ENCODE results near the gene KCNK13.

The KCNK13 gene

GRCh38 chr14:90053044-90053443 lies 8.8 kb upstream of the KCNK13 start:
- no peaks in the 10 kb centered on the region for H3K4me1 ChIP-seq (ENCODE audit: control insufficient read depth, insufficient read depth, low read length)
- no peaks in the 10 kb centered on the region for H3K9me3 ChIP-seq (ENCODE audit: control insufficient read depth, insufficient read depth, low read depth, low read length)
- H3K36me3 ChIP-seq (ENCODE audit: control insufficient read depth in 2 of 2, insufficient read depth in 1 of 2, low read length in 2 of 2): no peaks in the 10 kb centered on the region
- TF ChIP-seq KLF1 (tag by site-specific recombination; IDR thresholded peaks at IDR 0.05) (no peak), ZNF366 (tag by site-specific recombination; conservative IDR thresholded peaks at IDR 0.05) (no peak), ZIC2 (tag by site-specific recombination; IDR thresholded peaks at IDR 0.05) (no peak), ZNF747 (tag by site-specific recombination; IDR thresholded peaks at IDR 0.05) (no peak), ZNF214 (tag by site-specific recombination; IDR thresholded peaks at IDR 0.05; ENCODE audit: borderline replicate concordance) (no peak), ZNF670 (tag by site-specific recombination; IDR thresholded peaks at IDR 0.05; ENCODE audit: low read depth) (no peak), ZNF302 (tag by site-specific recombination; IDR thresholded peaks at IDR 0.05; ENCODE audit: low read depth) (no peak), ZNF157 (tag by site-specific recombination; IDR thresholded peaks at IDR 0.05) (no peak), MEIS1 (CRISPR knock-in tag; IDR thresholded peaks at IDR 0.05; ENCODE audit: borderline replicate concordance) (no peak), ZNF544 (tag by site-specific recombination; IDR thresholded peaks at IDR 0.05) (no peak), GLIS1 (tag by site-specific recombination; IDR thresholded peaks at IDR 0.05) (no peak), WT1 (tag by site-specific recombination; IDR thresholded peaks at IDR 0.05) (no peak), ZNF391 (tag by site-specific recombination; IDR thresholded peaks at IDR 0.05; ENCODE audit: borderline replicate concordance, low read depth) (no peak), IKZF3 (tag by site-specific recombination; IDR thresholded peaks at IDR 0.05) (no peak), ZNF837 (tag by site-specific recombination; IDR thresholded peaks at IDR 0.05) (no peak), ZNF155 (tag by site-specific recombination; IDR thresholded peaks at IDR 0.05) (no peak)
- ChIA-PET CTCF (interaction anchor here (1.9 kb wide), 1 partner anchor 81 kb away, joined by 4 read pairs; no protein-coding TSS in a partner anchor), POLR2A (no interaction called here)
- H3K27ac ChIP-seq (ENCODE audit: extremely low read depth, low read depth, low read length): no peak overlapping the region
- no peak overlapping the region for H3K4me3 ChIP-seq (ENCODE audit: low read depth, low read length)

GRCh38 chr14:90054803-90055202 lies 7.0 kb upstream of the KCNK13 start:
- Histone ChIP-seq H3K27ac (ENCODE audit: extremely low read depth, low read depth, low read length) (no peak overlapping the region), H3K9me3 (ENCODE audit: control insufficient read depth, insufficient read depth, low read depth, low read length) (no peaks in the 10 kb centered on the region), H3K4me1 (ENCODE audit: control insufficient read depth, insufficient read depth, low read length) (no peaks in the 10 kb centered on the region), H3K36me3 (ENCODE audit: control insufficient read depth in 2 of 2, insufficient read depth in 1 of 2, low read length in 2 of 2) (no peaks in the 10 kb centered on the region), H3K4me3 (ENCODE audit: low read depth, low read length) (no peak overlapping the region)
- ChIA-PET CTCF (interaction anchor here (1.9 kb wide), 1 partner anchor 82 kb away, joined by 4 read pairs; no protein-coding TSS in a partner anchor), POLR2A (no interaction called here)
- TF ChIP-seq ZNF155 (tag by site-specific recombination; IDR thresholded peaks at IDR 0.05) (no peak), ZNF37A (tag by site-specific recombination; IDR thresholded peaks at IDR 0.05) (no peak), ZNF335 (tag by site-specific recombination; conservative IDR thresholded peaks at IDR 0.05) (no peak), ZNF211 (tag by site-specific recombination; IDR thresholded peaks at IDR 0.05; ENCODE audit: low read depth) (no peak), ZNF18 (tag by site-specific recombination; IDR thresholded peaks at IDR 0.05) (no peak), SALL2 (tag by site-specific recombination; IDR thresholded peaks at IDR 0.05; ENCODE audit: borderline replicate concordance) (no peak), ZBTB20 (tag by site-specific recombination; IDR thresholded peaks at IDR 0.05) (no peak), ZNF175 (tag by site-specific recombination; IDR thresholded peaks at IDR 0.05) (no peak), ZBTB1 (tag by site-specific recombination; IDR thresholded peaks at IDR 0.05) (no peak), MZF1 (tag by site-specific recombination; IDR thresholded peaks at IDR 0.05; ENCODE audit: borderline replicate concordance) (no peak), TRIM28 (IDR thresholded peaks at IDR 0.05; ENCODE audit: borderline replicate concordance, low read length) (no peak), OVOL3 (tag by site-specific recombination; IDR thresholded peaks at IDR 0.05) (no peak), ZNF596 (tag by site-specific recombination; IDR thresholded peaks at IDR 0.05) (no peak), HOXD13 (CRISPR knock-in tag; IDR thresholded peaks at IDR 0.05; ENCODE audit: borderline replicate concordance) (no peak), KLF8 (tag by site-specific recombination; IDR thresholded peaks at IDR 0.05) (no peak), ZNF354C (tag by site-specific recombination; IDR thresholded peaks at IDR 0.05; ENCODE audit: borderline replicate concordance, low read depth) (no peak), ZNF555 (tag by site-specific recombination; conservative IDR thresholded peaks at IDR 0.05) (no peak), ZNF529 (tag by site-specific recombination; IDR thresholded peaks at IDR 0.05; ENCODE audit: insufficient replicate concordance) (no peak)

Data from HEK293 (cell line).